ENCODE measurements around the gene USH1C. TPM values are rescaled to one million over a fixed set of nuclear protein-coding genes. Genes with fewer than 3 reads are reported as not detected.

USH1C gene
- total RNA-seq, 1 experiment from 2014 or later: 1.0 TPM

GRCh38 chr11:17551347-17552040, 7.3 kb upstream of the USH1C start:
- H3K27ac Mint-ChIP-seq: peak overlapping the region in 1 of 3 experiments; percentile 81; a peak in 1 of 7 replicates

More at GRCh38 chr11:17551347-17552040, 7.3 kb upstream of the USH1C start:
- H3K4me3 Mint-ChIP-seq: no peak overlapping the region; a peak in 1 of 5 replicates
- no peak overlapping the region for H2BK12ac ChIP-seq (ENCODE audit: insufficient read length, low read depth, low read length)
- no peak overlapping the region for H3K23ac ChIP-seq (ENCODE audit: insufficient read length, low read depth, low read length)
- H3K36me3 Mint-ChIP-seq (ENCODE audit: insufficient read depth in 1 of 3, low read depth in 3 of 3): peaks cover 0 to 3% (median 0%) of the 10 kb centered on the region in 3 experiments; a peak in 1 of 7 replicates
- no peak overlapping the region for H3K4me2 ChIP-seq (ENCODE audit: insufficient read depth, insufficient read length, low read length)
- no peak overlapping the region for H2BK20ac ChIP-seq (ENCODE audit: low read depth, low read length, poor library complexity, severe bottlenecking)
- no peak overlapping the region for H2BK5ac ChIP-seq (ENCODE audit: insufficient read length, low read length)
- H3K4ac ChIP-seq (ENCODE audit: low read depth, low read length): no peak overlapping the region
- no peaks in the 10 kb centered on the region; a peak in 1 of 5 replicates for H3K9me3 Mint-ChIP-seq
- no peaks in the 10 kb centered on the region for H3K79me1 ChIP-seq (ENCODE audit: insufficient read depth, low read depth, low read length, poor library complexity, severe bottlenecking)
- no peak overlapping the region for H3T11ph ChIP-seq (ENCODE audit: low read length)
- no CpG with 5 or more reads among the region's 7 CpGs for WGBS (ENCODE audit: extremely low coverage, insufficient read length, low lambda C conversion rate)
- H3K27ac ChIP-seq (ENCODE audit: insufficient read length, low read depth, low read length): no peak overlapping the region
- TF ChIP-seq, protein P1, sequence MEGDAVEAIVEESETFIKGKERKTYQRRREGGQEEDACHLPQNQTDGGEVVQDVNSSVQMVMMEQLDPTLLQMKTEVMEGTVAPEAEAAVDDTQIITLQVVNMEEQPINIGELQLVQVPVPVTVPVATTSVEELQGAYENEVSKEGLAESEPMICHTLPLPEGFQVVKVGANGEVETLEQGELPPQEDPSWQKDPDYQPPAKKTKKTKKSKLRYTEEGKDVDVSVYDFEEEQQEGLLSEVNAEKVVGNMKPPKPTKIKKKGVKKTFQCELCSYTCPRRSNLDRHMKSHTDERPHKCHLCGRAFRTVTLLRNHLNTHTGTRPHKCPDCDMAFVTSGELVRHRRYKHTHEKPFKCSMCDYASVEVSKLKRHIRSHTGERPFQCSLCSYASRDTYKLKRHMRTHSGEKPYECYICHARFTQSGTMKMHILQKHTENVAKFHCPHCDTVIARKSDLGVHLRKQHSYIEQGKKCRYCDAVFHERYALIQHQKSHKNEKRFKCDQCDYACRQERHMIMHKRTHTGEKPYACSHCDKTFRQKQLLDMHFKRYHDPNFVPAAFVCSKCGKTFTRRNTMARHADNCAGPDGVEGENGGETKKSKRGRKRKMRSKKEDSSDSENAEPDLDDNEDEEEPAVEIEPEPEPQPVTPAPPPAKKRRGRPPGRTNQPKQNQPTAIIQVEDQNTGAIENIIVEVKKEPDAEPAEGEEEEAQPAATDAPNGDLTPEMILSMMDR (conservative IDR thresholded peaks at IDR 0.05): no peak
- H2AFZ ChIP-seq (ENCODE audit: low read length): no peak overlapping the region
- H4K8ac ChIP-seq (replicated peaks; ENCODE audit: insufficient read length, low read depth, low read length): no peak overlapping the region
- H2BK15ac ChIP-seq (ENCODE audit: low read depth, low read length): no peak overlapping the region
- H3K18ac ChIP-seq (ENCODE audit: insufficient read length, low read depth, low read length): no peak overlapping the region
- H4K5ac ChIP-seq (ENCODE audit: insufficient read length, low read depth, low read length): no peak overlapping the region
- no peak overlapping the region for H2BK120ac ChIP-seq (ENCODE audit: low read depth, low read length, poor library complexity, severe bottlenecking)
- H3K9ac ChIP-seq (ENCODE audit: extremely low read depth, insufficient read length, low read length): no peak overlapping the region
- no peak overlapping the region for H4K91ac ChIP-seq (ENCODE audit: insufficient read length, low read depth, low read length)
- peaks cover 5% of the 10 kb centered on the region for H3K23me2 ChIP-seq (ENCODE audit: insufficient read length, low read depth, low read length, poor library complexity, severe bottlenecking)
- H3K9me3 ChIP-seq (ENCODE audit: control insufficient read depth, low read depth, low read length): no peaks in the 10 kb centered on the region
- H3K4me1 Mint-ChIP-seq: peaks cover 17 to 32% of the 10 kb centered on the region in 2 experiments
- H3K14ac ChIP-seq (ENCODE audit: insufficient read depth, low read length): peak overlapping the region; percentile 56; the same call in 1 of the 2 replicates
- H3K27me3 ChIP-seq (ENCODE audit: insufficient read depth, low read length): no peaks in the 10 kb centered on the region
- H4K20me1 ChIP-seq (ENCODE audit: control insufficient read depth, insufficient read depth, insufficient read length): no peaks in the 10 kb centered on the region
- H3K27me3 Mint-ChIP-seq (ENCODE audit: low read depth): peaks cover 22% of the 10 kb centered on the region
- no peaks in the 10 kb centered on the region for H3K79me2 ChIP-seq (ENCODE audit: insufficient read depth, low read length)
- H2AK5ac ChIP-seq (ENCODE audit: insufficient read length, low read length): no peak overlapping the region
- DNase-seq: no peak
- no peaks in the 10 kb centered on the region for H3K4me1 ChIP-seq (ENCODE audit: insufficient read depth, low read length)
- no peak overlapping the region for H3K56ac ChIP-seq (ENCODE audit: insufficient read length, low read depth, low read length)
